Erythroblast (primary cell): ENCODE data around the gene C19orf81.

Source experiments
- DNase-seq, 2 experiments: peaks; one replicate each; lab custom pipeline; 2025; lab: John Stamatoyannopoulos, UW
- GATA1 ChIP-seq: IDR thresholded peaks from 2 replicates; pipeline ENCODE4 v1.6.1; 2011; ENCODE audit warnings: low read depth, mild to moderate bottlenecking, control low read depth, low read length, moderate library complexity
- POLR2A ChIP-seq: IDR thresholded peaks from 2 replicates; pipeline ENCODE4 v1.6.1; 2011; ENCODE audit warnings: mild to moderate bottlenecking, low read length

The C19orf81 gene

DNA sequence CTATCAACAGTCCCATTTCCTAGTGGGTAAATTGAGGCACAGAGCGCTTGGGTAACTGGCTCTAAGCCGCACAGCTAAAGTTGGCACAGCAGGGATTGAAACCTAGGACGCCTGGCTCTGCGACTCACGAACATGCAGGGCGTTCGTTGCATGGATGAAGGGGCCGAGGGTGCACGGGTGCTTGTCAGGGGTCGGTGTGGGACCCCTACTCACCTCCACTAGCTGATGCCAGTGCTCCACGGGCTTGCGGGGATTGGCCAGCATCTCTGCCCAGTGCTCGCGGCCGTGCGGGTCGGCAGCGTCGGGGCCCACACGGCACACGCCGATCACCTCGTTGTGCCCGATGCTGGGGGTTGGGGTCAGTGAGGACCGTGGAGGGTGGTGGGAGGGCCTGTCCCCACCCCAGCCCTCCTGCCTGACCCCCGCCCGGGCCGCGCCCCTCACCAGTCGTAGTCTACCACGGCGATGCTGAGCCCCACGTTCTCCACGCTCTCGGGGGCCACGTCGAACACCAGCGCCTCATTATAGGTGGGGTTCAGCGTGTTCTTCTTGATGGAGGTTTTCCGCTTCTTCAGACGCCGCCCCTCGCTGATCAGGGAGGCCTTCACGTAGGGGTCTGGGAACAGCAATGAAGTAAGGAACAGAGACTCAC is 24.2 kb upstream of the C19orf81 start:
- no peak for TF ChIP-seq GATA1
- TF ChIP-seq POLR2A: no peak
- no peak for DNase-seq

DNA sequence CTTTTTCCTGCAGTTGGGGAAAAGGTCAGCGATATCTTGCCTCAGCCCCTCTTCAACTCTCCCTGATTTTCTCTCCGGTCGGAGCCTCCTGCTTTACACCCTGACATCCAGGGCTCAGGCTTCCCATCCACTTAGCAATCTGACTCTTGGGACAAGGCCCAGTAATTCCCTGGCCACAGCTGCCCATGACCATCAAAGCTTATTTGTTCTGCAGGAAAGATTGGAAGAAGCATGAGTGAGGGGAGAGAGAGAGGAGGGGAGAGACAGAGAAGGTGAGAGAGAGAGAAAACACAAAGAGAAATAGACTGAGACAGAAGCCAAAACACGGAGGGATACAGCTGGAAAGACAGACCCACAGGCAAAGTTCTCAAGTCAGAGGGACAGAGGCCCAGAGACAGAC is 23.2 kb upstream of the C19orf81 start:
- no peak for DNase-seq
- no peak for TF ChIP-seq POLR2A

- no peak for TF ChIP-seq GATA1
- no peak for TF ChIP-seq POLR2A
- DNase-seq: no peak
These were observed 22.4 kb upstream of the C19orf81 start for GRCh38 chr19:50626795-50627194.

DNA sequence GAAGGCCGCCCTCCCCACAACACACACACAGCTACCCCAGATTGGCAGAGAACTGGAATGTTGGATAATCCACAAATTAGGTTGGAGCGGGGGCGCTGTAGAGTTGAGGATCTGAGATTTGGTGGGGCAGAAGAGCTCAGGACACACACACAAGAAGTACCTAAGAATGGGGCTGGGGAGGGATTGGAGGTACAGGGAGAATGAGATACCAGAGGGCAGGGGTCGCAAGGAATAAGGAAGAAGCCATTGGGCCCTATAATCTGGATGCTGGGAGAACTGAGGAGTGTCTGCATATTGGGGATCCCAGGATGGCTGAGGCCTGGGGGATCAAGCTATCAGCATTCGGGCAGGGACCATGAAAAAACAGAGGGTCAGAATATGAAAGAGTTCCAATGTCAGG is 21.1 kb upstream of the C19orf81 start:
- no peak for DNase-seq
- TF ChIP-seq POLR2A (no peak), GATA1 (no peak)

DNA sequence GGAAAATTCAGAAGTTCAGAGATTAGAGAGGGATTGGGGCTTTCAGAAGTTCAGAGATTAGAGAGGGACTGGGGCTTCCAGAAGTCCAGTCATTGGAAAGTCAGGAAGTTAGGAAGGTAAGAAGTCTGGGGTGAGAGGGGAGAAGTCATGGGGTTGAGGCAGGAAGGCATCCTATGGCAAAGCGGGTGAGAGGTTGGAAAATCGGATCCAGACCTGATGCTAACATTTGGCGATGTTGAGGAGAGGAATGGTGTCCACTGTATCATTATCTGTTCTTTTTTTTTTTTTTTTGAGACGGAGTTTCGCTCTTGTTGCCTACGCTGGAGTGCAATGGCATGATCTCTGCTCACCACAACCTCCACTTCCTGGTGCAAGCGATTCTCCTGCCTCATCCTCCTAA is 20.7 kb upstream of the C19orf81 start:
- no peak for DNase-seq
- TF ChIP-seq POLR2A (no peak), GATA1 (no peak)

- TF ChIP-seq GATA1 (no peak), POLR2A (no peak)
These were observed 20.1 kb upstream of the C19orf81 start for GRCh38 chr19:50629194-50629593.

GRCh38 chr19:50629801-50630200 is 19.4 kb upstream of the C19orf81 start:
- DNase-seq: no peak
- no peak for TF ChIP-seq GATA1
- no peak for TF ChIP-seq POLR2A

More at GRCh38 chr19:50629194-50629593, 20.1 kb upstream of the C19orf81 start:
- no peak for DNase-seq

DNA sequence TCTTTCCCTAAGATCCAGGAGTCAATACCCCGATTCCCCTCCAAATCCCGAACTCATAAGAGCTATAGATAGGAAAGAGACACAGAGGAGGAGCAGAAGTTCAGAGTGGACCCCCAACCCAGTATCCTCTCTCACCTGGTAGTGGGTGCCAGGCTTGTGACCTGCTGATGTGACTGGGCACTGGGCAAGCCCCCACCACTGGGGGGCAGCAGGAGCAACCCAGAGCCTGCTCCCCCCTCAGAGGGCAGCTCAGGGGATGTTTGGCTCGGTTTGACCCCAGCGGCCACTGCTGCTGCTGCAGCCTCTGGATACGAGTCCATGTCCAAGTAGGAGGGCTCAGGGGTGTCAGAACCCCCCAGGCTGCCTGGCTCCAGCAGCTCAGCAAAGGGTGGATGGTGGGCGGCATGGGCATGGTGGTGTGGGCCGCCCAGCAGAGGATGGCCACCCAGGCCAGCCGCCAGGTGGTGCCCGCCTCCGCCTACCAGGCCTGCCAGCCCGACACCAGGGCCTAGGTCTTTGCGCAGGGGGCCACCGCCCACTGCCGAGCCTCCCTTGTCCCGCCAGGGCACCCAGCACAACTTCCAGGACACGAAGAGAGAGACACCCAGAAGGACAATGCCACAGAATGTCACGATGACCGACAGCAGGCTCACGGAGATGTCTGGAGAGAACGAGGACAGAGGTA is 17.0 kb upstream of the C19orf81 start:
- DNase-seq: no peak
- TF ChIP-seq GATA1 (no peak), POLR2A (no peak)

- no peak for DNase-seq
- TF ChIP-seq GATA1 (no peak), POLR2A (no peak)
These were observed 15.9 kb upstream of the C19orf81 start for GRCh38 chr19:50633359-50633758.

- DNase-seq: no peak
- TF ChIP-seq GATA1 (no peak), POLR2A (no peak)
These were observed 15.3 kb upstream of the C19orf81 start for GRCh38 chr19:50633973-50634372.

- DNase-seq: no peak
- TF ChIP-seq GATA1: no peak
- no peak for TF ChIP-seq POLR2A
These were observed 12.7 kb upstream of the C19orf81 start for GRCh38 chr19:50636317-50637085.

GRCh38 chr19:50638600-50638999 is 10.6 kb upstream of the C19orf81 start:
- DNase-seq: no peak
- TF ChIP-seq GATA1 (no peak), POLR2A (no peak)

DNA sequence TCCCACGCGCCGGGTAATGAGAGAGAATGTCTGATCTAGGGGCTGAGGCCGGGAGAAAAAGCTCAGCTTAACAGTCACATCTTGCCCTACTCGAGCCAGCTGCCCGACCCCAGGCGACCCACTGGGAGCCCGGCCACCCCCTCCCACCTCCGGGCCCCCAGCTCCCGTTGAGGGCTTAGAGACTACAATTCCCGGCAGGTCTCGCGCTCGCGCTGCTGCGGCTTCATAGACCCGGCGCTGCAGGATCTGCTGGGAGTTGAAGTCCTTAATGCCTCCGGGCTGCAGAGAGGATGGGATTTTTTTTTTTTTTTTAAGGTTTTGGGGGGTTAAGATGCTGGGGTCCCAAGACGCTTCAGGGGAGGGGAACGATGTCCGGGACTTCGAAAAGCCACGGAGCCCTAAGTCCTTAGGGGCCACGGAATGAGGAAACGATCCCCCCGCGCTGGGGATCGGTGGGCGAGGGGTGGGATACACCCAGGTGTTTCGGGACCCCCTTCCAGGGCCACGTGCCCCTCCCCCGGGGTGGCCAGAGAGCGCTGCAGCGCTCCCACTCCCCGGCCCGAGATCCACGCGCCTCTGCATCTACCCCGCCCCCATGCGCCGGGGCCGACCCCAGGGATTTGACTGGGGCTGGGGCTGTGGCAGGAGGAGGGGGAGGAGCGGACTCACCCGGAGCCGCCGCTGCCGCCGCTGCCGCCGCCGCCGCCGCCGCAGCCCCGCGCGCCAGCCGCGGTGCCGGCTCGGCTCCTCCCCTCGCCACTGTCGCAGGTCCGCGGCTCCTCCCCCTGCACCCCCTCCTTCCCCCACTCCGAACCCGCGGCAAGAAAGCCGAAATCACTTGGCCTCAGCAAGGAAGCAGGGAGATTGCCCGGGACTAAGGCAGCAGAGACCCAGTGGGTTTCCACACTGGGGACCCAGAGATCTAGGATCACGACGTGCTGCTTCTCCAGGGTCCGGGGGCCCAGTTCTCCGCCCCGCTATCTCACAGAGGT is 9.8 kb upstream of the C19orf81 start, which contains the start of gene SYT3:
TSS of gene SYT3 (minus strand) at position 761 of the 992 bp plus-strand sequence. CDS start 2,470 bp downstream, outside the sequence.
- DNase-seq: no peak
- TF ChIP-seq GATA1 (no peak), POLR2A (no peak)
